ENCODE data around the gene P3H1.
"Not testable (repeated sequence)": the region's sequence is repeated elsewhere in the genome, so short reads cannot be mapped to it uniquely, and the experiment has no call there.

The P3H1 gene

DNA sequence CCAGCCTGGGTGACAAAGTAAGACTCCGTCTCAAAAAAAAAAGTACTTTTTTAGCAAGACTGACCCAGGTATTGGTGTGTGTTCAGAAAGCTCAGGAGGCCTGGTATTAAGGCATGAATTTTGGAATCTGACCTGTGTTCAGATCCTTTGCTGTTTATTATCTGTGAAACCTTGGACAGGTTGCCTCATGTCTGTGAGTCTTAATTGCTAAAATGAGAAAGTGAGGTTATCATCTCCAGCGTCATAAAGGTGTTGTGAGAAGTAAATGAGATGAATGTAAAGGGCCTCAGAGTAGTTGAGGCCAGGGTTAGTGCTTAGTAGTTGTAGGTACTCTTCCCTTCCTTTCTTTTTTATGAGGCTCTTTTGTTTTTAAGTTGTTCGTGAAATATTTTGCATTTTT lies 3.0 kb upstream of the P3H1 start:
- no peak for DNase-seq

DNA sequence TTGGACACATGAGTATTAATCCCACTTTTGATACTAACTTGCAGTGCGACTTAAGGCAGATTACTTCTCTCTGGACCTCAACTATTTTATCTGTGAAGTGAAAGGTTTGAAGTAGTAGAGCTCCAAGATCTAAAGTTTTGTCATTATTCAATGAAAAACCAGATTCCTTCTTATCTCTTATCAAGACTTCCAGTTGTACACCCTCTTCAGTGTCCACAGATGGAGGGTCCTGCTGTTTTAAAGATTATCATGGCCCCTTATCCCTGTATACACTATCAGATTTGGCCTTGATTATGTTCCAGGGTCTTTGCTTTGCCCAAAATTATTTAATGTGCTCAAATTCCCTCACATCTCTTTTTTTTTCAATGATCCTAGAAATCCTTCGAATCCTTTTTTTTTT lies 1.3 kb upstream of the P3H1 start:
- no peak for DNase-seq

DNA sequence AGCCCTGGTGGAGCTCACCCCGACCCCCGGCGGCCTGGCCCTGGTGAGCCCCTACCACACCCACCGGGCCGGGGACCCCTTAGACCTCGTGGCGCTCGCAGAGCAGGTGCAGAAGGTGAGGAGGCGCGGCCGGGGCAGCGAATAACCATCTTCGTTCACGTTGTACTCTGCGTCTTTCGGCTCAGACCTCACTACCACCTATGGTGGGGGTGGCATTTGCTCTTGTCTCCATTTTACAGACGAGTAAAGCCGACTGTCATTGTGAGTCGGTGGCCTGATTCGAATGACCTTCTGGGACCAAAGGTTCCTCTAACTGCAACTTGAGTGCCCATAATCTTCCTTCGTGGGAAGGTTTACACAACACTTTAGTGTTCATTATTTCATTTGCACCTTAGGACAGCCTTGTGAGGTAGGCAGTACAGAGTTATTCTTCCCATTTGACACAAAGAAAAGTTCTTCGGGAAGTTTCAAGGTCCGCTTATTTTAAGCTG lies 727 bp upstream of the P3H1 start:
- peak; percentile 20 for DNase-seq

DNA sequence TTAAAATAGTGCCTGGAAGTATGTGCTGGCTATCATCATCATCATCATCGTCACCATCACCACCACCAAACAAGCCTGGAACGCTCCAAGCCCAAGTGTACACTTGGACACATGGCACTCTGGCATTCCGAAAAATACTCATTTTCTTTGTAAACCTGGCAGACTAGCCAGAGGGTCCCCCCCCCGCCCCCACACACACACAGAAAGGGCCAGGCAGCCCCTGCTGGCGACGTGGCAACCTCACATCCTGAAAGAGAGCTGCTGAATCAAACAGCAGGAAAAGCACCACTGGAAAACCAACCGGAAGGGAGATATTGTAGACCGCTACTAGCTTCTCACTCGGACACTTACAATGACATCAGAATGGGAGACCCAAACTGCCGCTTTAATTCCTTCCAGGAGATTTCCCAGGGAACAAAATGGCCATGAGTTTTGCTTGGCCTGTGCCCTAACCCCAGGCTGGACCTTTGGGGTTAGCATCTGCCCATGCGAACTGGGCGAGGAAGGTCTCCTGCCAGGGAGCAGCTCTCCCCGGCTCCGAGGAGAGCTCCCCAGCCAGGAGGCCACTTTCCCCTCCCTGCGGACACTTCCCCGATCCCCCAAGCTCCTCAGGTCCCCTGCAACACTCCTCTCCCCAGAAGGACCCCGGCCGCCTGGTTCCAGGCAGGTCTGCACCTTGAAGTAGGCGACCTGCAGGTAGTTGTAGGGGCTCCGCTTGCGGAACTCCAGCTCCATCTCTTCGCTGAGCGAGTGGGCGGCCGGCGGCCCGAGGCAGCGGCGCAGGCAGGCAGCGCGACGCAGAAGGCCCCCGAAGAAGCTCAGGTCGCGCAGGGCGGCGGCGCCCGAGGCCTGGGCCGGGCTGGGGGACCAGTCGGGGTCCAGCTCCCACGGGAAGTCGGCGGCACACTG lies 742 bp downstream of the P3H1 start:
- DNase-seq = peak; percentile 63

GRCh38 chr1:42765269-42765668 lies 1.6 kb downstream of the P3H1 start:
- peak; percentile 30 for DNase-seq

GRCh38 chr1:42762269-42762668 lies 4.6 kb downstream of the P3H1 start:
- no peak for DNase-seq

- no peak for DNase-seq
Measured at GRCh38 chr1:42761567-42761966, 5.3 kb downstream of the P3H1 start.

GRCh38 chr1:42759114-42759513 lies 7.7 kb downstream of the P3H1 start:
- DNase-seq = no peak

- DNase-seq = no peak
Measured at GRCh38 chr1:42758641-42759040, 8.2 kb downstream of the P3H1 start.

- no peak for DNase-seq
Measured at GRCh38 chr1:42757892-42758275, 8.9 kb downstream of the P3H1 start.

DNA sequence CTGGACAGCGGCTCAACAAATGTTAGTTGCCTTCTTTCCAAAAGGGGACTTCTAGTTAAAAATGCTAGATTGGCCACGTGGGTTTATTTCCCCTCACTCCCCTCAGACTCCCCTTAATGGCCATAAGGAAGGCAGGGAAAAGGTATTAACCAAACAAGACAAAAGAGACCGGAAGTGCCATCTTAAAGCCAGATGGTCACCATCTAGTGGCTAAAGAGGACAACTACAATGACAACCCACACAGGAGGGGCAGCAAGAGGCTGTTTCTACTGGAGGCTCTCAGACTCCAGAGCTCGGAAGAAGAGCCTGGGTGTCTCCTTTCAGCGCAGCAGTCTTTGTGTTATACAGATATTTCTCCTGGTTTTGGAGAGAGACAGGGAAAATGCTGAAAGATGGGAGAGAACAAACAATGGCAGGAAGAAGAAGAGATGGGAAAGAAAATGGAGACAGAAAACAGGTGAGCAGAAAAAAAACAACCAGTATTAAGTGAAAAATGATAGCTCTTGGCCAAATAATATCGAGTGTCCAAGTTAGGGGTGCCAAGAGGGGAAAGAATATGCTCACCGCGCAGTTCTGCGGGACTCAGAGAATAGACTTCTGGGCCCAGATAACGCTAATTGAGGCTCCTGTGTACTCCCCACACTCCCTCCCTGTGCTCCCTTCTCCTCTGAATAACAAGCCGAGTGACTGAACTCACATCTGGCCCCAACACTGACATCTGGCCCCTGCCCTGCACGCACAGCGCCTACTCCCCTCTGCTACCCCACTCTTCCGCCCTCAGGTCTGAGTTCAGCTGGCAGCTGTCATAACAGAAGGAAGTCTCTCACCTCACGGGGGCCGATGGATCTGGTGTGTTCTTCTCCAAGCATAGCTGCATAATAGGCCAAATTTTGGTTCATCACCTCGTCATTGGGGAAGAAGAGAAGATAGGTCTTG lies 9.6 kb downstream of the P3H1 start:
- peak; percentile 32 for DNase-seq

- DNase-seq = no peak
Measured at GRCh38 chr1:42753070-42753469, 13.8 kb downstream of the P3H1 start.

GRCh38 chr1:42752284-42752683 lies 14.5 kb downstream of the P3H1 start:
- DNase-seq = no peak

DNA sequence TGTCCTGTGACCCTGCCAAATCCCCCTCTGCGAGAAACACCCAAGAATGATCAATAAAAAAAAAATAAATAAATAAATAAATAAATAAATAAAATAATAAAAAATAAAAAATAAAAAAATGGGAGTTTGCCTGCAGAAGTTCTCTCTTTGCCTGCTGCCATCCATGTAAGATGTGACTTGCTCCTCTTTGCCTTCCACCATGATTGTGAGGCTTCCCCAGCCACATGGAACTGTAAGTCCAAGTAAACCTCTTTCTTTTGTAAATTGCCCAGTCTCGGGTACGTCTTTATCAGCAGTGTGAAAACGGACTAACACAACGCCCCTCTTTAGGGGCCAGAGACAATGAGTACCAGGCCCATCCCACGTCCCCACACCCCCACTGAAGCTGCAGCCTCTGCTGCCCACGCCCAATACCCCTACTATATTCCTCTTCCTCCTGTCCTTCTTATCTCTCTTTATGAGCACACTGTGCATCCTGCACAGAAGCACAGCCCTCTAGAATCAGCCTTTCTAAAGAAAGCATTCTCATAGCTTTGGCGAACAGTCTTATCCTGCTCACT lies 15.2 kb downstream of the P3H1 start:
- DNase-seq = not testable (repeated sequence)

DNA sequence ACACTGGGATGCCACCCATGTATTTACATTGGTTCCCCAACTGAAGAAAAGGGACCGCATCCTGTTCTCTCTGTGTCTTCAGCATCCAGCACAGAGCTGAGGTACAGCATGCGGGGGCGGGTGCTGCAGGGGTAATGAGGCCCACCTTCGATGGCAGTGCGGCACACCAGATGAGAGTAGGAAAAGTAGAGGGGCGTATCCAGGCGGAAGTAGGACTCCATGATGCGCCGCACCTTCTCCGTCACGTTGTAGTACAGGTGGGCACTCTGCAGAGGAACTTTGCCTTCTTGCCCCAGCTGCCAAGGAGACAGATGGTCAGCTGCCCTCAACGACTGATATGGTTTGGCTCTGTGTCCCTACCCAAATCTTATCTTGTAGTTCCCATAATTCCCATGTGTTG lies 16.8 kb downstream of the P3H1 start:
- no peak for DNase-seq

DNA sequence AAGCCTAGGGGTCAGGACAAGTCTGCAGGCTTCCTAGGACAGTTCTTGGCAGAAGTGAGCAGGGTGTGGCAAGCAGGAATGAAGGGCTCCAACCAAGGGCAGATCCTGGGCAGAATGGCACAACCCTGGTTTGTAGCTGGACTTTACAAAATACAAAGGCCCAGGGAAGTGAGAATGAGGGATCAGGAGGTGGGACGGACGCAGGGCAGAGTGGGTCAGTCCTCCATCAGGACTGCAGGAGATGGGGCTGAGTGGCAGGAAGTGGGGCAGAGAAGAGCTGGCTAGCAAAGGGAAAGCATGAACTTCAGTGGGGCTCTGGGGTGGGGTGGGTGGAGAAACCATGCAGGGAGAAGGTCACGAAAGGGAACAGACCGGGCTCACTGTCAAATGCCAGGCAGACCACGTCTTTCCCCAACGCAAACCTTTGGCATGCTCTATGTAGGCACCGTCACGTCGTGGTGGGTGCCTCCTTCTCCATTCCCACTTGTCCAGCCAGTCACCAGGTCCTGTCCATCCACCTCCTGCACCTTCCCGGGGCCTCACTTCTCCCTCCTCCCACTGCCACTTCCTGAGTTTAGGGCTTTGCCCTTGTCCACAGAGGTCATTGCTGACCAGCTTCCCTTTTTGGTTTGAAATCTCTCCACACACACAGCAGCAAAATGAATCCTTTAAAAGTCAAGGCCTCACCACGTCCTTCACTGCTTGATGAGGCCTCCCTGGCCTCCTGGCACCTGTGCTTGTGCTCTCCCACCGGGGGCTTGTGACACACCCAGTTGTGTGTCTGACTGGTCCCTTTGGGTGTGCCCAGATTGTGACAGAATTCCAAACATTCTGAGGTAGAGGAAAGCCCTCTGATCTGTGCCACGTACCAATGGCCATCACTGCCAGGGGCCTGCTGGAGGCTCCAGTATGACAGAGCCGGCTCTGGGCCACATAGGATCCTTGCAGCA lies 18.1 kb downstream of the P3H1 start:
- no peak for DNase-seq

DNA sequence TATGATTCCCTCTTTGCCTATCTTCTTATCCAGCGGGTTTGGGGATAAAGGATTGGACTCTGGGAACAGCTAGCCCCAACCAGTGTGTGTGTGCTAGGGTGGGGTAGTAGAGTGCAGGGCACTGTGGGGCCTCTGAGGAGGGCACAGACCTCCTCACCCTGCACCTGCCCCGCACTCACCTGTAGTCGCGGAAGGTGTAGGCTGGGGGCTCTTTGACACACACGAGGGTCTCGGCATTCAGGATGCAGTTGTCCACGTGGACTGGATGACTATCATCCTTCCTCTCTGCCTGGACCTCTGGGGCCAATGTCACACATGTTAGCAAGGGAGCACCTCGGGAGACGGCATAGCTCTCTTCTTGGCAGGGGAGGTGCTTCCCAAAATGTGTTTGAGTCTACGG lies 18.8 kb downstream of the P3H1 start:
- DNase-seq = no peak

- peak; percentile 17 for DNase-seq
Measured at GRCh38 chr1:42747125-42747524, 19.7 kb downstream of the P3H1 start.

DNA sequence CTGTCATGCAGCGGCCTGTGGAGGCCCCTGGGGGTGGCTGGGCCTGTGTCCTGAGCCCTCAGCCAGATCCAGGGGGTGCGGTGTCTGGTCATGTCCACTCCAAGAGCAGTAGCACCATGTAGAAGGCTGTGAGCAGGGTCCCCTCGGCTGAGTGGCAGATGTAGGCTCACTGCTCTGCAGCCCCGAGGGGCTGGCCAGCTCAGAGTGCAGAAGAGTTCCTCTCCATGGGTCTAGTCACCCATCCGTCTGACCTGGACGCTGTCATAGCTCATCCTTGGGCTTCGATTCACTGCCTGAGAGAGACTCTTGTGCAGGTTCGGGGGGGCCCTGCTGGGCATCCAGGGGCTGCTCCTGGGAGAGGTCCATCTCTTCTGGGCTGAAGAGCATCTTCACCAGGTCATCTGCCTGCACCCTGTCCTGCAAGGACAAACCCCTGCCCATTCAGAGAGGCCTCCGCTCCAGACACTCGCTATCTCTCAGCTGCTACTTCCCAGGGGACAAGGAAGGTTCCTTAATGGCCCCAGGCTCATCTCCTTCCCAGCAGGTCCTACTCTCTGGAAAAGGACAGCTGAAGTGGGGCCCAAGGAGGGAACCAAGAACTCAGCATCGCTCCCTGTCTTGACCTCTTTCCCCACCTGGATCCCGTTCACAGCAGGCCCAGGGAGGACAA lies 20.3 kb downstream of the P3H1 start:
- DNase-seq = no peak

- DNase-seq = no peak
Measured at GRCh38 chr1:42745851-42746250, 21.0 kb downstream of the P3H1 start.

GRCh38 chr1:42744148-42744413 lies 22.7 kb downstream of the P3H1 start:
- no peak for DNase-seq
